GM12892 (cell line): Measurements from ENCODE around the gene SLCO2B1.

Experiments used
- POLR2A ChIP-seq: IDR thresholded peaks from 2 replicates; pipeline ENCODE4 v1.6.1; 2011; ENCODE audit warnings: low read depth, low read length, control low read depth
- POLR2AphosphoS5 ChIP-seq: IDR thresholded peaks from 2 replicates; pipeline ENCODE4 v1.6.1; 2011; ENCODE audit warnings: low read depth, low read length, control low read depth
- TAF1 ChIP-seq: IDR thresholded peaks from 2 replicates; pipeline ENCODE4 v1.6.1; 2011; ENCODE audit warnings: low read depth, mild to moderate bottlenecking, control low read depth, low read length, borderline replicate concordance

DNA sequence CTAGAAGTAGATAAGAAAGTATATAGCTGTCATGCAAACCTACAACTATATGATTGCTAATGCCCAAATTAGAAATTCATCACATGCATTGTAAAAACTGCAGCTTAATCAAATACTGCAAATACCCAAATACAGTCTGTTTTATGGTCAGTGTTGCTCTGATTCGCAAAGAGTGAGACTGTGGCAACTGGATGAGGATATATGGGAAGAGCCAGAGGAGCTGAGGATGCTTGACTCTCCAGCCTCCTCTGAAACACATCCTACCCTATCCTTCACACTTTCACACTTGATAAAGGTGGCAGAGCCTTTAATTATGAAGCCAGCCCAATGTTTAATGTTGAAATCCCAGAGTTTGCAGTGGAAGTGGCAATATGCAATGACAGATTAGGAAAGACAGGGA, 32.3 kb upstream of the SLCO2B1 start:
- TF ChIP-seq POLR2A: no peak
- no peak for TF ChIP-seq POLR2AphosphoS5
- no peak for TF ChIP-seq TAF1
